ENCODE results near the gene FNDC3B. TPM values are rescaled to one million over a fixed set of nuclear protein-coding genes. Genes with fewer than 3 reads are reported as not detected.

The FNDC3B gene
- total and polyA plus RNA-seq, 10 donors, result 3.1 to 149 (median 103) TPM

DNA sequence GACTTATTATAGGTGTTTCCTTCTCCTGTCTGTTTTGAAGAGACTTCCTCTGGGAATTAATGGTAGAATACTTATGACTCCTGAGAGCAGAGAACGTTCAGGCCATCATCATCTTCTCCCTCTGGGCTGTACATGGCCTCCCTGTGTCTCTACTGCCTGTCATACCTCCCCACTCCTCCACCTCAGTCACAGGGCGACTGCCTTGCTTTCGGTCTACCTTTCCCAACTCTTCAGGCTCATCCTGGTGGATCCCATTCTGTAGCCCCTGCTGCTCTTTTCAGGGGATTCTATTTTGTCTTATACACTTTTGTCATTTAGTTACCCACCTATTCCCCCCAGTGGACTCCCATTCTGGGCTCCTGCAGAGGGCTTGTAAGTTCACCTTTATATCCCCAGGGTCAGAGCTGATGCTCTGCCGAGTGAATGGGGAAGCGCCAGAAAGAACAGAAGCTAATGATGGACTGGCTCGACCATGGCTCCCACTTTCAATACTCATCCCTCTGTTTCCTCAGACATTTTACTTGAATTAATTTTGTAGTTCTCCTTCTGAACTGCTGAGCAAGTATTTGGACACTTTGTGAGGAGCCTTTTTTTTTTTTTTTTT, 28.6 kb downstream of the FNDC3B start:
- Histone ChIP-seq H3K4me3 (no peak overlapping the region), H3K27me3 (replicated peaks in 1 of 7) (peaks cover 0 to 4% (median 0%) of the 10 kb centered on the region in 7 donors), H3K36me3 (peaks cover 0 to 2% (median 0%) of the 10 kb centered on the region in 6 donors), H3K4me1 (peaks cover 0 to 93% (median 52%) of the 10 kb centered on the region in 6 donors), H3K9me3 (no peaks in the 10 kb centered on the region), H3K27ac (peak overlapping the region in 3 of 8 donors; percentile 4 to 22 (median 14))
- no peak for TF ChIP-seq POLR2AphosphoS5 (IDR thresholded peaks at IDR 0.05)
- no peak for TF ChIP-seq POLR2A (IDR thresholded peaks at IDR 0.05)
- TF ChIP-seq, protein P1, sequence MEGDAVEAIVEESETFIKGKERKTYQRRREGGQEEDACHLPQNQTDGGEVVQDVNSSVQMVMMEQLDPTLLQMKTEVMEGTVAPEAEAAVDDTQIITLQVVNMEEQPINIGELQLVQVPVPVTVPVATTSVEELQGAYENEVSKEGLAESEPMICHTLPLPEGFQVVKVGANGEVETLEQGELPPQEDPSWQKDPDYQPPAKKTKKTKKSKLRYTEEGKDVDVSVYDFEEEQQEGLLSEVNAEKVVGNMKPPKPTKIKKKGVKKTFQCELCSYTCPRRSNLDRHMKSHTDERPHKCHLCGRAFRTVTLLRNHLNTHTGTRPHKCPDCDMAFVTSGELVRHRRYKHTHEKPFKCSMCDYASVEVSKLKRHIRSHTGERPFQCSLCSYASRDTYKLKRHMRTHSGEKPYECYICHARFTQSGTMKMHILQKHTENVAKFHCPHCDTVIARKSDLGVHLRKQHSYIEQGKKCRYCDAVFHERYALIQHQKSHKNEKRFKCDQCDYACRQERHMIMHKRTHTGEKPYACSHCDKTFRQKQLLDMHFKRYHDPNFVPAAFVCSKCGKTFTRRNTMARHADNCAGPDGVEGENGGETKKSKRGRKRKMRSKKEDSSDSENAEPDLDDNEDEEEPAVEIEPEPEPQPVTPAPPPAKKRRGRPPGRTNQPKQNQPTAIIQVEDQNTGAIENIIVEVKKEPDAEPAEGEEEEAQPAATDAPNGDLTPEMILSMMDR (IDR thresholded peaks at IDR 0.05 in 8 of 11, conservative IDR thresholded peaks at IDR 0.05 in 3 of 11), result no peak
- intact Hi-C loops (cut with DNase I; ENCODE audit: low total_unique reads), result no loop called here
- no peak for DNase-seq
- WGBS, 5 donors, result 66 to 83% (median 68%) methylated on average over 6 of the region's 6 CpGs

DNA sequence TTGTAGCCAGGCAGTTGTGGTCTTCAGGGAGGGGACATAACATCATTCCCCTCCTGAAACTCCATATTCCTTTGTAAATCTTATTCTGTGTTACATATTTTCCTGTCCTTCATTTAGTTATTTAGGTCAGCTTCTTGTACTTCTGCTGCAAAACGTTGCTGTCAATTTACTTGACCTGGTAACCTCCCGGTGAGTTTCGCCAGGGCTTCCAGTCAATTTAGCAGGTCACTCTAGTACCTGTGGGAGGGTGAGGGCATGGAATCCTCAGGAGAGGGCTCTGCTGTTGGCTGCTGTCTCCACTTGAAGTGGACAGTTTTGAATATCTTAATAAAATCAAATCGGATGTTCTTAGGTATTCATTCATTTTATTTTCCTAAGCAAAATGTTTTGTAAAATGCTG, 29.6 kb downstream of the FNDC3B start:
- TF ChIP-seq, protein P1 (IDR thresholded peaks at IDR 0.05 in 8 of 11, conservative IDR thresholded peaks at IDR 0.05 in 3 of 11), result no peak
- no peak for TF ChIP-seq POLR2AphosphoS5 (IDR thresholded peaks at IDR 0.05)
- no peak for TF ChIP-seq POLR2A (IDR thresholded peaks at IDR 0.05)
- DNase-seq, result no peak
- Histone ChIP-seq H3K27ac (peak overlapping the region in 1 of 8 donors; percentile 22), H3K4me1 (peaks cover 0 to 95% (median 53%) of the 10 kb centered on the region in 6 donors), H3K4me3 (no peak overlapping the region), H3K27me3 (replicated peaks in 1 of 7) (no peaks in the 10 kb centered on the region), H3K9me3 (no peaks in the 10 kb centered on the region), H3K36me3 (peaks cover 0 to 4% (median 0%) of the 10 kb centered on the region in 6 donors)
- intact Hi-C loops (cut with DNase I; ENCODE audit: low total_unique reads), result no loop called here
- WGBS, 5 donors, result 61 to 77% (median 69%) methylated on average over 4 of the region's 4 CpGs

DNA sequence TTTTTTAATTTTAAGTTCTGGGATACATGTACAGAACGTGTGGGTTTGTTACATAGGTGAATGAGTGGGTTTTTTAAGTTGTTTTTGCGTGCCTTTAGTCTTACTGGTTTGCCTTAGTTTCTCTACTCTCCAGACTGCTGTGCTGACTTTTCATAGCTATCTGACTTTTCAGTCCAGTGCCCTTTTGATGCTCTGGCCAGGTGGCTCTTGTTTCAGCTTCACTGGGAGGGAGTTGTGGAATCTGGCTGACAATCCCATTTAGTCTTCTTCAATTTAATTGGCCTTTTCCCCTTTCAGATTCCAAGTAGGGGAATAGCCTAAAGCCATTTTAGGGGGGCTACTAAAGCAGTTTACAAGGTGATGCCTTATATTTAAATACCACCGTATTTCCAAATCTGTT, 30.1 kb downstream of the FNDC3B start:
- H3K4me3 ChIP-seq, result no peak overlapping the region
- TF ChIP-seq POLR2A (IDR thresholded peaks at IDR 0.05) (no peak), POLR2AphosphoS5 (IDR thresholded peaks at IDR 0.05) (no peak)
- TF ChIP-seq, protein P1 (IDR thresholded peaks at IDR 0.05 in 8 of 11, conservative IDR thresholded peaks at IDR 0.05 in 3 of 11), result no peak
- H3K9me3 ChIP-seq, result no peaks in the 10 kb centered on the region
- 77 to 83% (median 81%) methylated on average over 3 of the region's 3 CpGs for WGBS, 5 donors
- no peaks in the 10 kb centered on the region for H3K27me3 ChIP-seq (replicated peaks in 1 of 7)
- peak overlapping the region in 2 of 8 donors; percentile 21 to 56 for H3K27ac ChIP-seq
- no peak for DNase-seq
- peaks cover 0 to 4% (median 0%) of the 10 kb centered on the region in 6 donors for H3K36me3 ChIP-seq
- intact Hi-C loops (cut with DNase I; ENCODE audit: low total_unique reads), result no loop called here
- H3K4me1 ChIP-seq, result peaks cover 0 to 99% (median 56%) of the 10 kb centered on the region in 6 donors

DNA sequence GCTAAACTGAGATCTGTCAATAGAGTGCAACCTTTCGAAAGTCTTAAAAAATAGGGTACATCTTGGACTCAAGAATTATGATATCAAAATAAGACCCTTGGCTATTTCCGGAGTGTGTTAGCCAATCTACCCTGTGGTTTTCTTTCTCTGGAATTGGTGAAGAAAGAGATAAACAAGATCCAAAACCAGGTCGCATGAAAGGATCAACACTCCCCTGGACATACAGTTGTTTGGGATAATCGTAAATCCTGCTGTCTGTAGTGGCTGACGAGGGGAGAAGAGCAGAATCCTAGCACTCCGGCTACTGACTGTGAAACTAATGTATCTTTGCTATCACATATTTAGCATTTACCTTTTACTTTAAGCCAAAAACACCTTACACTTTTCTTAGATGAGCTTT, 30.9 kb downstream of the FNDC3B start:
- peaks cover 0 to 99% (median 53%) of the 10 kb centered on the region in 6 donors for H3K4me1 ChIP-seq
- H3K36me3 ChIP-seq, result peaks cover 0 to 4% (median 0%) of the 10 kb centered on the region in 6 donors
- intact Hi-C loops (cut with DNase I; ENCODE audit: low total_unique reads), result no loop called here

More for the DNA sequence above, 30.9 kb downstream of the FNDC3B start:
- no peak for DNase-seq
- Histone ChIP-seq H3K27me3 (replicated peaks in 1 of 7) (no peaks in the 10 kb centered on the region), H3K4me3 (no peak overlapping the region), H3K27ac (peak overlapping the region in 5 of 8 donors; percentile 14 to 56 (median 21)), H3K9me3 (no peaks in the 10 kb centered on the region)
- TF ChIP-seq, protein P1 (IDR thresholded peaks at IDR 0.05 in 8 of 11, conservative IDR thresholded peaks at IDR 0.05 in 3 of 11), result no peak
- TF ChIP-seq POLR2A (IDR thresholded peaks at IDR 0.05) (no peak), POLR2AphosphoS5 (IDR thresholded peaks at IDR 0.05) (no peak)
- 48 to 82% (median 74%) methylated on average over 6 of the region's 6 CpGs for WGBS, 5 donors
